Measurements from ENCODE around the gene TSPAN31.

Gene TSPAN31

GRCh38 chr12:57729321-57729844, 15.5 kb upstream of the TSPAN31 start:
- no peak for DNase-seq (ENCODE audit: extremely low read depth, low read depth)
- TF ChIP-seq, protein P1, sequence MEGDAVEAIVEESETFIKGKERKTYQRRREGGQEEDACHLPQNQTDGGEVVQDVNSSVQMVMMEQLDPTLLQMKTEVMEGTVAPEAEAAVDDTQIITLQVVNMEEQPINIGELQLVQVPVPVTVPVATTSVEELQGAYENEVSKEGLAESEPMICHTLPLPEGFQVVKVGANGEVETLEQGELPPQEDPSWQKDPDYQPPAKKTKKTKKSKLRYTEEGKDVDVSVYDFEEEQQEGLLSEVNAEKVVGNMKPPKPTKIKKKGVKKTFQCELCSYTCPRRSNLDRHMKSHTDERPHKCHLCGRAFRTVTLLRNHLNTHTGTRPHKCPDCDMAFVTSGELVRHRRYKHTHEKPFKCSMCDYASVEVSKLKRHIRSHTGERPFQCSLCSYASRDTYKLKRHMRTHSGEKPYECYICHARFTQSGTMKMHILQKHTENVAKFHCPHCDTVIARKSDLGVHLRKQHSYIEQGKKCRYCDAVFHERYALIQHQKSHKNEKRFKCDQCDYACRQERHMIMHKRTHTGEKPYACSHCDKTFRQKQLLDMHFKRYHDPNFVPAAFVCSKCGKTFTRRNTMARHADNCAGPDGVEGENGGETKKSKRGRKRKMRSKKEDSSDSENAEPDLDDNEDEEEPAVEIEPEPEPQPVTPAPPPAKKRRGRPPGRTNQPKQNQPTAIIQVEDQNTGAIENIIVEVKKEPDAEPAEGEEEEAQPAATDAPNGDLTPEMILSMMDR (IDR thresholded peaks at IDR 0.05; ENCODE audit: low read depth, low read length), result no peak

DNA sequence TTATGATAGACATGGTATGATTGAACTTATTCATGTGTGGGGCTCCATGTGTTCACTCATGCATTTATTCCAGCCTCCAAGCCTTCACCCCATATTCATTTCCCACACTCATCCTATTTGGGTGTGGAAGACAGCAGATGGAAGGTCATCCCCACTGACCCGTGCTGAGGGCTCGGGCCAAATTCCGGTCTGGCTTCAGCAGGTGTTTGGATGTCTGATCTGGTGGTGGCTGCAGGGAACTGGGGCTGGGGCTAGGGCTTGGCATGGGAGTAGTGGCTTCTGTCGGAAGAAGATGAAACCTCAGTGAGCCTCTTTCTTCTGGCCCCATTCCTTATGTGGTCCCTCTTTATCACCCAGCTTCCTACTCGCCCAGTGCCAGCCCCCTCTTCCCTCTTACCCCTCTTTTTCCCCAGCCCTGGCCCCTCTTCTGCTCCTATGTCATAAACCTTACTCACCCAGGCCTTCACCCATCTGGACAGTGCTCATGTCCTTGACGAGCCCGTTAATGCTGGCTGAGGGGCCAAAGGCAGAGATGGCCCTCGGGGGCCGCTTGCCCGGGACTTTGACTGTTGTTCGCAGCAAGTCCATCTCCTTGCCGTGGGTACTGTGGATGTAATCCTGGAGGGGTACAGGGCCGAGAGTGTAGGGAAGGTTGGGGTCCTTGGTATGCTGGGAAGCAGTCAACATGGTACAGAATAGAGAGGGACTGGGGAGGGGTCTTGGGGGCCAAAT, 14.3 kb upstream of the TSPAN31 start:
- TF ChIP-seq, protein P1 (IDR thresholded peaks at IDR 0.05; ENCODE audit: low read depth, low read length), result no peak
- DNase-seq (ENCODE audit: extremely low read depth, low read depth), result no peak

GRCh38 chr12:57731411-57732080, 13.3 kb upstream of the TSPAN31 start:
- DNase-seq (ENCODE audit: extremely low read depth, low read depth), result no peak
- TF ChIP-seq, protein P1 (IDR thresholded peaks at IDR 0.05; ENCODE audit: low read depth, low read length), result no peak

- TF ChIP-seq, protein P1 (IDR thresholded peaks at IDR 0.05; ENCODE audit: low read depth, low read length), result no peak
- DNase-seq (ENCODE audit: extremely low read depth, low read depth), result no peak
Observed at GRCh38 chr12:57732270-57732669, 12.6 kb upstream of the TSPAN31 start.

- TF ChIP-seq, protein P1 (IDR thresholded peaks at IDR 0.05; ENCODE audit: low read depth, low read length), result no peak
- no peak for DNase-seq (ENCODE audit: extremely low read depth, low read depth)
Observed at GRCh38 chr12:57732726-57733593, 11.9 kb upstream of the TSPAN31 start.

- TF ChIP-seq, protein P1 (IDR thresholded peaks at IDR 0.05; ENCODE audit: low read depth, low read length), result no peak
- no peak for DNase-seq (ENCODE audit: extremely low read depth, low read depth)
Observed at GRCh38 chr12:57733928-57734327, 10.9 kb upstream of the TSPAN31 start.
